Fibroblast of pulmonary artery (primary cell): ENCODE measurements around the gene FADS1.
A peak's percentile ranks its signal among the peaks of the same experiment; 100 is the strongest.

Experiments used
- DNase-seq: peaks from one replicate; pipeline ENCODE4 v3.0.0-alpha.2; 2010; ENCODE audit warnings: low read depth
- H3K4me3 ChIP-seq: replicated peaks from 2 replicates; pipeline ENCODE4 v1.5.1; 2011; ENCODE audit warnings: low read depth, mild to moderate bottlenecking, control low read depth, low read length, moderate library complexity
- TF ChIP-seq, protein P1 (sequence below): IDR thresholded peaks from 2 replicates; pipeline ENCODE4 v1.5.1; 2011; ENCODE audit warnings: mild to moderate bottlenecking, control low read depth, low read length, inconsistent platforms; ENCODE audit errors: missing control alignments

Gene FADS1

DNA sequence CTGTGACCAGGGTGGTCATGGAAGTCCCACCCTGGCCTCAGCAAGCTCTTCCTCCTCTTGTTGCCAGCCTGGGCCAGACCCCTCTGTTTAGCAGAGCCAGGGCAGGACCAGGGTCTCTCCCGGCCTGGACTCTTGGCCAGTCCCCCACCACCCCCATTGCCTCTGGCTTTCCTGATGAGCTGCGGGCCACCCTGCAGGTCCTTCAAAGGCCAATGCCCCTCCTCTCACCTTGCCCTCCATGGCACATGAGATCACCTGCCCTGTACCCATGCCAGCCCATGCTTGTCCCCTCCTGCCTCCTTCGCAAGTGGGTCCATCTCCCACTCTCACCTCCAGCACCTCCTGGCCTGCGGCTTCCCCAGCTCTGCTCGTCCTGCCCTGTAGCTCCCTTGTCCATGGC, 21.7 kb upstream of the FADS1 start:
- TF ChIP-seq, protein P1, sequence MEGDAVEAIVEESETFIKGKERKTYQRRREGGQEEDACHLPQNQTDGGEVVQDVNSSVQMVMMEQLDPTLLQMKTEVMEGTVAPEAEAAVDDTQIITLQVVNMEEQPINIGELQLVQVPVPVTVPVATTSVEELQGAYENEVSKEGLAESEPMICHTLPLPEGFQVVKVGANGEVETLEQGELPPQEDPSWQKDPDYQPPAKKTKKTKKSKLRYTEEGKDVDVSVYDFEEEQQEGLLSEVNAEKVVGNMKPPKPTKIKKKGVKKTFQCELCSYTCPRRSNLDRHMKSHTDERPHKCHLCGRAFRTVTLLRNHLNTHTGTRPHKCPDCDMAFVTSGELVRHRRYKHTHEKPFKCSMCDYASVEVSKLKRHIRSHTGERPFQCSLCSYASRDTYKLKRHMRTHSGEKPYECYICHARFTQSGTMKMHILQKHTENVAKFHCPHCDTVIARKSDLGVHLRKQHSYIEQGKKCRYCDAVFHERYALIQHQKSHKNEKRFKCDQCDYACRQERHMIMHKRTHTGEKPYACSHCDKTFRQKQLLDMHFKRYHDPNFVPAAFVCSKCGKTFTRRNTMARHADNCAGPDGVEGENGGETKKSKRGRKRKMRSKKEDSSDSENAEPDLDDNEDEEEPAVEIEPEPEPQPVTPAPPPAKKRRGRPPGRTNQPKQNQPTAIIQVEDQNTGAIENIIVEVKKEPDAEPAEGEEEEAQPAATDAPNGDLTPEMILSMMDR = no peak
- H3K4me3 ChIP-seq = no peak overlapping the region
- no peak for DNase-seq

DNA sequence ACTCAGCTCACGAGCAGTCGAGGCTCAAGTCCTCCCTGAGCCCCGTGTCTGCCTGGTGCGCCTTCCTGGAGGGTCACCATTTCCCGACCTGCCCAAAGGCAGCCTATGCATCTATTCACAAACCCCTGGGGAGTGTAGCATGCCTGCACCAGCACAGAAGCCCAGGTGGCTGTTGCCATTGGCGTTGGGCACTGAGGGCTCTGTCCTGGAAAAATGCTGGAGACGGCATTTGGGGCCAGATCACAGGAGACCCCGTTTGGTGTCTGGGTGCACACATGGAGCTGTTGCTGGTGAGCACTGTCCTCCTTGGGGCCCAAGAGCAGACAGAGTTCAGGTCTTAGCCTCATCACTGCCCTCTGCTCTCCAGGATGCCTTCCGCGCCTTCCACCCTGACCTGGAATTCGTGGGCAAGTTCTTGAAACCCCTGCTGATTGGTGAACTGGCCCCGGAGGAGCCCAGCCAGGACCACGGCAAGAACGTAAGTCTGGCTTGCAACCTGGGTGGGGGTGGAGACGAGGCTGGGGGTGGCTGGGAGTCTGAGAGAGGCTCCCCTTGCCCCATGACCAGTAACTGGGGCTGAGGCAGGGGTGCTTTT, 20.7 kb upstream of the FADS1 start:
- no peak overlapping the region for H3K4me3 ChIP-seq
- DNase-seq = no peak
- TF ChIP-seq, protein P1 = no peak

DNA sequence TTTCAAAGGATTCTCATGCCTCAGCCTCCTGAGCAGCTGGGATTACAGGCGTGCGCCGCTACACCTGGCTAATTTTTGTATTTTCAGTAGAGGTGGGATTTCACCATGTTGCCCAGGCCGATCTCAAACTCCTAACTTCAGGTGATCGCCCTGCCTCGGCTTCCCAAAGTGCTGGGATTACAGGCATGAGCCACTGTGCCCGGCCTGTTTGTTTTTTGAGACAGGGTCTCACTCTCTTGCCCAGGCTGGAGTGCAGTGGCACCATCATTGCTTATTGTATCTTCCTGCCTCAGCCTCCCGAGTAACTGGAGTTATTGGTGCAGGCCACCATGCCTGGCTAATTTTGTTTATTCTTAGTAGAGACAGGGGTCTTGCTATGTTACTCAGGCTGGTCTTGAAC, 19.4 kb upstream of the FADS1 start:
- TF ChIP-seq, protein P1 = no peak
- no peak overlapping the region for H3K4me3 ChIP-seq
- no peak for DNase-seq

DNA sequence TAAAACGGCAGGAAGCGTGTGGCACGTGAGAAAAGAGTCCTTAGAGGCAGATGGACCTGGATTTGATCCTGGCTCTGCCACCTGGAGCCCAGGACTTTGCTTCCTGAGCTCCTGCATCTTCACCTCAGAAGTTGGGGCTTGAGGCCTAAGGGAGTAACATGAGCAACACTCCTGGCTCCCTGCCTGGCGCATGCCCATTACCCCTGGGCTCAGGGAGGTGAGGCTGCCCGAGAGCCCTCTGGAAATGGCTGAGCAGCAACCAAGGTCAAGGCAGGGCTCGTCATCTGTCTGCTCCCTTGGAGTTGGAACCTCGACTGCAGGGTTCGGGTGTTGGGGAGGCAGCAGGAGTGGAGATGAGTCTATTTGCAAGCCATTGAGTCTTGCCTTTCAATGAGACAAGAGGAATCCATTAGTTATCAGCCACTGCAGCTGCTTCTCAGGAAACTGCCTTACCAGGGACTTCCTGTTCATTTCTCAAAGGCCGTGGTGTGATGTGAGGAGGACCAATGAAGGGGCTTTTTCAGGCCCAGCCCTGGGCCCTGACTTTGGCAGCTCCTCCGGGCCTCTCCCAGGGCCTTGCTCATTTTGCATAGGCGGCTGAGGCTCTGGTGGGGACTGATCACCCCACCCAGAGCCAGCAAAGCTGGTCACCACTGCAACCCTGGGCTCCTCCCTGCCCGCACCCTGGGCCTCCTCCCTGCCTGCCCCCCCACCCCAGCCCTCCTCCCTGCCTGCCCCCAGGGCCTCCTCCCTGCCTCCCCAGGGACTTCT, 17.7 kb upstream of the FADS1 start:
- peak overlapping the region; percentile 12 for H3K4me3 ChIP-seq
- peak; percentile 91 for DNase-seq

DNA sequence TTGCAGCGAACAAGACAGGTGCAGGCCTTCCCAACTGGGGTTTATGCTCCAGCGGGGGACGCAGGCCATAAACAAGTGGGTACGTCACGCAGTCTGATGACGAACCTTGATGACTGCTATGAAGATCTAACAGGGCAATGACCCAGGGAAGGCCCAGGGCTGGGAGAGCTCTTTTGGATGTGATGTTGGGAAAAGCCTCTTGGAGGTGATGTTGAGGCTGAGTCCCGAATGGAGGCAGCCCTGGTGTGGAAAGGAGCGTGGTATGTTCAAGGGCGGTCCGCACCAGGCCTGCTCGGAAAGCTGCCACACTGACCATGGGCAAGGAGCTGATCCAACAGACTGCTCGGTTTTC, 17.1 kb upstream of the FADS1 start:
- TF ChIP-seq, protein P1 = no peak
- no peak overlapping the region for H3K4me3 ChIP-seq
- DNase-seq = peak; percentile 18

More for the DNA sequence above, 17.7 kb upstream of the FADS1 start:
- TF ChIP-seq, protein P1 = no peak

DNA sequence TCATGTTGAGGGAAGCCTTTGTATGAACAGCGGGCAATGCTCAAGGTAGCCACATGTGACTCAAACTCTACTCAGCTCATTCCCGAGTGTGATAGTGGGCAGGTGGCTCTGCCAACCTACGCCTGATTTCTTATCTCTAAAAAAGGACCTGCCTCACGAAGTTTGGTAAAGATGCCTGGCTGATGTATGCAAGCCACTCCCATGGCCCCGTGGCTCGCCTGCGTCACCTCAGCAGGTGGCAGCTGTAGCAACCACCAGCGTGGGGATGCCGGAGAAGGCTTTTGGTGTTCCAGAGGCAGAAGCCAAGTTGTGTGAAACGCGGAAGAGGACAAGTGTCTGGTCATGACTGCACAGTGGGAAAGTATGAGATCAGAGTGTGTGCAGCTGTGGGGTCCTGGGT, 16.7 kb upstream of the FADS1 start:
- no peak overlapping the region for H3K4me3 ChIP-seq
- TF ChIP-seq, protein P1 = no peak
- no peak for DNase-seq

DNA sequence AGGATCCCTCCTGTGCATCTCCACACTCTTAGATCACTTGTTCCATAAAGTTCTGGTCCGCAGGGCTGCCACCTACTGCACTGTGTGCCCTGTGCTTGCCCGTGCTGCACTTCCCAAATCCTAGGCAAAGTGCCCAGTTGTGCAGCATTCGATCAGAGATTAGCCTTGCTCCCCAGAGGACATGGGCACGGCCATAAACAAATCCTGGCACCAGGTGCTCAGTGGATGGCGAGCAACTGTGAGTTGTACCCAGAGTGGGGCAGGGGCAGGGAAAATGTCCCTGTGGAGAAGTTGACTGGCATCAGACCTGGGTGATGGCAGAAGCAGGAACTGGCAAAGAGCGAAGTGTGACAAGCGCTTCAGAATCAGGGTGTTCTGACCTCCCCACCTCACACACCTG, 16.0 kb upstream of the FADS1 start:
- H3K4me3 ChIP-seq = no peak overlapping the region
- TF ChIP-seq, protein P1 = no peak
- DNase-seq = no peak
